GM12878 (cell line): ENCODE data around the gene RAB24. TPM values are rescaled to one million over a fixed set of nuclear protein-coding genes. Genes with fewer than 3 reads are reported as not detected.

Experiments used
- ATAC-seq: fragments of 200-7000 bp; cut with Tn5 transposase; 3 replicates; pipeline ENCODE4 v1.9.1; 2020; ENCODE audit warnings: mild to moderate bottlenecking, moderate library complexity
- BruUV-seq: library from RNA; stranded (reverse); fragments of 400-500 nt; replicated peaks from 2 replicates; lab custom pipeline; 2021; lab: Mats Ljungman, UMichigan
- CTCF ChIA-PET: fragments of 300-600 bp; sonication (Branson Sonifier 250); formaldehyde crosslinking; extraction: SDS; loops from one replicate; lab custom pipeline; 2021; ENCODE audit warnings: inconsistent platforms; lab: Yijun Ruan, JAX
- POLR2A ChIA-PET: fragments of 350-600 bp; formaldehyde crosslinking; extraction: SDS; loops from one replicate; lab custom pipeline; 2021; ENCODE audit warnings: inconsistent platforms; lab: Charles Lee
- RAD21 ChIA-PET: fragments of 300-600 bp; sonication (Branson Sonifier 250); formaldehyde crosslinking; loops from one replicate; lab custom pipeline; 2023; ENCODE audit warnings: antibody characterized with exemption; ENCODE audit not compliant: unreplicated experiment; lab: Charles Lee
- SMC1A ChIA-PET: fragments of 300-600 bp; sonication (Branson Sonifier 250); formaldehyde crosslinking; loops from one replicate; lab custom pipeline; 2023; ENCODE audit not compliant: unreplicated experiment, uncharacterized antibody; lab: Charles Lee
- DNase-seq: peaks from one replicate; pipeline ENCODE4 v3.0.0-alpha.2; 2011; ENCODE audit warnings: low read depth, low spot score
- FAIRE-seq: peaks from 3 replicates; lab custom pipeline; 2011; peaks lifted over from hg19 to GRCh38; lab: Jason Lieb, UNC
- H2AFZ ChIP-seq: 2 replicates; pipeline ENCODE4 v1.6.0; 2011; ENCODE audit warnings: low read depth, low read length, control low read depth; ENCODE audit not compliant: control insufficient read depth
- H3K27ac ChIP-seq: 2 replicates; pipeline ENCODE4 v1.5.1; 2011; ENCODE audit warnings: control low read depth; ENCODE audit not compliant: control insufficient read depth, insufficient read depth
- H3K27me3 ChIP-seq, 2 experiments: replicated peaks in 1 of 2; 2 replicates each; pipeline versions ENCODE4 v1.6.0 to v1.6.1; 2011; ENCODE audit warnings: low read length in 1 of 2; ENCODE audit not compliant: control insufficient read depth in 2 of 2, insufficient read depth in 2 of 2
- H3K36me3 ChIP-seq, 2 experiments: 2 replicates each; pipeline ENCODE4 v1.5.1; 2011; ENCODE audit warnings: low read length in 1 of 2; ENCODE audit not compliant: control insufficient read depth in 2 of 2, insufficient read depth in 2 of 2
- H3K4me1 ChIP-seq: 2 replicates; pipeline ENCODE4 v1.6.1; 2011; ENCODE audit warnings: mild to moderate bottlenecking, low read length, moderate library complexity, mixed read lengths; ENCODE audit not compliant: control insufficient read depth, insufficient read depth
- H3K4me2 ChIP-seq: 2 replicates; pipeline ENCODE4 v1.6.0; 2011; ENCODE audit warnings: control low read depth; ENCODE audit not compliant: control insufficient read depth, insufficient read depth
- H3K4me3 ChIP-seq: fragments of 200-600 bp; sonication (generic); 2 replicates; pipeline ENCODE4 v1.5.1; 2016
- H3K79me2 ChIP-seq: 2 replicates; pipeline ENCODE4 v1.6.0; 2011; ENCODE audit warnings: low read length; ENCODE audit not compliant: control insufficient read depth, insufficient read depth
- H3K9ac ChIP-seq: 2 replicates; pipeline ENCODE4 v1.8.0; 2011; ENCODE audit warnings: low read length, control low read depth, mixed read lengths; ENCODE audit not compliant: control insufficient read depth, insufficient read depth
- H3K9me3 ChIP-seq: replicated peaks from 3 replicates; pipeline ENCODE4 v1.5.1; 2011; ENCODE audit warnings: mild to moderate bottlenecking, low read length; ENCODE audit not compliant: control insufficient read depth, insufficient read depth
- H4K20me1 ChIP-seq: 2 replicates; pipeline ENCODE4 v1.6.0; 2011; ENCODE audit not compliant: control insufficient read depth, insufficient read depth
- BACH1 ChIP-seq: fragments of 450-650 bp; IDR thresholded peaks from 2 replicates; pipeline ENCODE4 v1.6.1; 2017; ENCODE audit warnings: mild to moderate bottlenecking, borderline replicate concordance
- CBFB ChIP-seq: IDR thresholded peaks from 2 replicates; pipeline ENCODE4 v1.6.1; 2016; ENCODE audit warnings: antibody characterized with exemption, low read depth
- EGR1 ChIP-seq, 2 experiments: IDR thresholded peaks; 1 replicate in 1 of 2; 2 replicates in 1 of 2; pipeline ENCODE4 v1.6.1; 2011 to 2012; ENCODE audit warnings: low read depth in 2 of 2, low read length in 2 of 2, borderline replicate concordance in 1 of 2, mild to moderate bottlenecking in 1 of 2, moderate library complexity in 1 of 2
- ESRRA ChIP-seq: IDR thresholded peaks from 2 replicates; pipeline ENCODE4 v1.6.1; 2012; ENCODE audit warnings: mild to moderate bottlenecking, low read length, improper control_type of control experiment
- EZH2 ChIP-seq: IDR thresholded peaks from 2 replicates; pipeline ENCODE4 v1.6.1; 2012; ENCODE audit warnings: low read depth, mild to moderate bottlenecking, control low read depth, inconsistent platforms, low read length, borderline replicate concordance; ENCODE audit not compliant: control insufficient read depth
- IKZF1 ChIP-seq: fragments of 450-650 bp; conservative IDR thresholded peaks from 2 replicates; pipeline ENCODE4 v1.6.1; 2017; ENCODE audit warnings: antibody characterized with exemption, mild to moderate bottlenecking
- IKZF2 ChIP-seq, 2 experiments: fragments of 450-650 bp; IDR thresholded peaks; 2 replicates each; pipeline ENCODE4 v1.6.1; 2017; ENCODE audit warnings: mild to moderate bottlenecking in 2 of 2, moderate library complexity in 2 of 2
- KAT2A ChIP-seq: conservative IDR thresholded peaks from 2 replicates; pipeline ENCODE4 v1.6.1; 2011; ENCODE audit warnings: low read depth, low read length; ENCODE audit not compliant: control insufficient read depth
- MEF2B ChIP-seq: fragments of 450-650 bp; IDR thresholded peaks from 2 replicates; pipeline ENCODE4 v1.6.1; 2018; ENCODE audit warnings: mild to moderate bottlenecking, moderate library complexity; ENCODE audit not compliant: partially characterized antibody, poor library complexity, severe bottlenecking
- PAX5 ChIP-seq: IDR thresholded peaks from 2 replicates; pipeline ENCODE4 v1.6.1; 2011; ENCODE audit warnings: low read depth, low read length, borderline replicate concordance
- POLR2A ChIP-seq: IDR thresholded peaks from 2 replicates; pipeline ENCODE4 v1.6.1; 2011; ENCODE audit warnings: low read depth, mild to moderate bottlenecking, low read length
- RUNX3 ChIP-seq: IDR thresholded peaks from 2 replicates; pipeline ENCODE4 v1.6.1; 2012; ENCODE audit warnings: low read length, inconsistent platforms
- SMAD1 ChIP-seq: fragments of 450-650 bp; IDR thresholded peaks from 2 replicates; pipeline ENCODE4 v1.6.1; 2018; ENCODE audit warnings: mild to moderate bottlenecking, low read depth; ENCODE audit not compliant: partially characterized antibody
- SPI1 ChIP-seq: IDR thresholded peaks from 2 replicates; pipeline ENCODE4 v1.6.1; 2011; ENCODE audit warnings: low read depth, mild to moderate bottlenecking, low read length, moderate library complexity, borderline replicate concordance; ENCODE audit not compliant: insufficient read depth
- TARDBP ChIP-seq: IDR thresholded peaks from 2 replicates; pipeline ENCODE4 v1.6.1; 2016; ENCODE audit warnings: borderline replicate concordance
- TCF12 ChIP-seq: IDR thresholded peaks from 2 replicates; pipeline ENCODE4 v1.6.1; 2011; ENCODE audit warnings: low read depth, mild to moderate bottlenecking, low read length
- WGBS: methylation state at CpG from one replicate; pipeline ENCODE4 v1.1.6; 2016; ENCODE audit warnings: low lambda C conversion rate; ENCODE audit not compliant: insufficient replicate concordance, insufficient coverage; ENCODE audit errors: missing lambda C conversion rate; 5-methylcytosine and 5-hydroxymethylcytosine counted together
- in situ Hi-C: fragments of 300-500 bp; cut with MboI; formaldehyde crosslinking; loops from 9 replicates; pipeline ENCODE4 v1.14.3; 2018; ENCODE audit warnings: mixed read lengths
- intact Hi-C: fragments of 100-400 bp; cut with micrococcal nuclease; formaldehyde crosslinking; loops from one replicate; pipeline ENCODE4 v1.14.2; 2022; ENCODE audit not compliant: unreplicated experiment
- polyA plus RNA-seq, 11 experiments: library from polyadenylated mRNA; depleted of rRNA in 4 of 11; unstranded in 6 of 11; stranded (reverse) in 5 of 11; fragments of >200 nt; fragmentation: Nextera tagmentation in 4 of 11; fragmentation: Illumina TruSeq in 1 of 11; extraction: Ambion mirVana in 4 of 11; extraction: Trizol in 1 of 11; gene quantifications; 1 replicate in 1 of 11; 2 replicates in 10 of 11; pipeline versions ENCODE4 v1.2.1 to v1.2.3, GENCODE V29; 2011 to 2016; ENCODE audit warnings: inconsistent platforms in 2 of 11, missing spikeins in 2 of 11, low read depth in 1 of 11
- total RNA-seq, 4 experiments: library from RNA; depleted of rRNA in 3 of 4; stranded (reverse); fragments of >200 nt in 3 of 4; fragmentation: Illumina TruSeq in 1 of 4; extraction: Trizol in 1 of 4; gene quantifications; 2 replicates each; pipeline versions ENCODE4 v1.2.1 to v1.2.3, GENCODE V29; 2013 to 2021
- TF ChIP-seq, protein P1 (sequence below): fragments of 450-650 bp; IDR thresholded peaks from 2 replicates; pipeline ENCODE4 v1.6.1; 2017; ENCODE audit warnings: mild to moderate bottlenecking, moderate library complexity
- TF ChIP-seq, protein P2 (sequence below): fragments of 450-650 bp; IDR thresholded peaks from 2 replicates; pipeline ENCODE4 v1.6.1; 2017; ENCODE audit warnings: mild to moderate bottlenecking

Gene RAB24
- total and polyA plus RNA-seq, 10 of the 15 experiments (the other 5 are each of a cell fraction or from before 2014, with no cell fraction given), result 8.0 to 44.4 (median 24.4) TPM

DNA sequence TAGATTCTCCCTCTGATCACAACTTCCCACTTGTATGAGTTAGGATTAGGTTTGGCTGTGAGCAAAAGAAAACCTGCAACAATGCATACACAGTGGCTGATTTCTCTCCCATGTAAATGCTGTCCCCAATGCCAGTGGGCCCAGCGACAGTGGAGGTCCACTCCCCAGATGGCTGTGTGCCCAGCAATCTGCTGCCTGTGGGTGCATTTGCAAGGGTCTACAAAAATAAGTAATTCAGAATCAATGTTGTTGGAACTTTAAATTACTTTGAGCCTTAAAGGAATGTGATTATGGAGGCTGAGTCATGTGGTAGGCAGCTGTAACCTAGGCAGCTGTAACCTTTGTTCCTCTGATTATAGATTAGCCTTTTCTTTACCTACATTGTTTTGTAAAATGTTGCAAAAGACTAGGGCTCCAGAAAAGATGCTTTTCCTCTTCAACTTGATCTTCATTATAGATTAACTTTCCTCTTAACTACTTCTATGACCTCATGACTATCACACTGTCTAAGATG lies 22.4 kb upstream of the RAB24 start (continued):
- TF ChIP-seq EGR1 (IDR thresholded peaks at IDR 0.05; ENCODE audit: borderline replicate concordance in 1 of 2, low read depth in 2 of 2, low read length in 2 of 2) (no peak), TARDBP (no peak), EZH2 (no peak), ESRRA (no peak), CBFB (no peak), POLR2A (no peak)
- TF ChIP-seq, protein P1, sequence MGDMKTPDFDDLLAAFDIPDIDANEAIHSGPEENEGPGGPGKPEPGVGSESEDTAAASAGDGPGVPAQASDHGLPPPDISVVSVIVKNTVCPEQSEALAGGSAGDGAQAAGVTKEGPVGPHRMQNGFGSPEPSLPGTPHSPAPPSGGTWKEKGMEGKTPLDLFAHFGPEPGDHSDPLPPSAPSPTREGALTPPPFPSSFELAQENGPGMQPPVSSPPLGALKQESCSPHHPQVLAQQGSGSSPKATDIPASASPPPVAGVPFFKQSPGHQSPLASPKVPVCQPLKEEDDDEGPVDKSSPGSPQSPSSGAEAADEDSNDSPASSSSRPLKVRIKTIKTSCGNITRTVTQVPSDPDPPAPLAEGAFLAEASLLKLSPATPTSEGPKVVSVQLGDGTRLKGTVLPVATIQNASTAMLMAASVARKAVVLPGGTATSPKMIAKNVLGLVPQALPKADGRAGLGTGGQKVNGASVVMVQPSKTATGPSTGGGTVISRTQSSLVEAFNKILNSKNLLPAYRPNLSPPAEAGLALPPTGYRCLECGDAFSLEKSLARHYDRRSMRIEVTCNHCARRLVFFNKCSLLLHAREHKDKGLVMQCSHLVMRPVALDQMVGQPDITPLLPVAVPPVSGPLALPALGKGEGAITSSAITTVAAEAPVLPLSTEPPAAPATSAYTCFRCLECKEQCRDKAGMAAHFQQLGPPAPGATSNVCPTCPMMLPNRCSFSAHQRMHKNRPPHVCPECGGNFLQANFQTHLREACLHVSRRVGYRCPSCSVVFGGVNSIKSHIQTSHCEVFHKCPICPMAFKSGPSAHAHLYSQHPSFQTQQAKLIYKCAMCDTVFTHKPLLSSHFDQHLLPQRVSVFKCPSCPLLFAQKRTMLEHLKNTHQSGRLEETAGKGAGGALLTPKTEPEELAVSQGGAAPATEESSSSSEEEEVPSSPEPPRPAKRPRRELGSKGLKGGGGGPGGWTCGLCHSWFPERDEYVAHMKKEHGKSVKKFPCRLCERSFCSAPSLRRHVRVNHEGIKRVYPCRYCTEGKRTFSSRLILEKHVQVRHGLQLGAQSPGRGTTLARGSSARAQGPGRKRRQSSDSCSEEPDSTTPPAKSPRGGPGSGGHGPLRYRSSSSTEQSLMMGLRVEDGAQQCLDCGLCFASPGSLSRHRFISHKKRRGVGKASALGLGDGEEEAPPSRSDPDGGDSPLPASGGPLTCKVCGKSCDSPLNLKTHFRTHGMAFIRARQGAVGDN, result no peak

DNA sequence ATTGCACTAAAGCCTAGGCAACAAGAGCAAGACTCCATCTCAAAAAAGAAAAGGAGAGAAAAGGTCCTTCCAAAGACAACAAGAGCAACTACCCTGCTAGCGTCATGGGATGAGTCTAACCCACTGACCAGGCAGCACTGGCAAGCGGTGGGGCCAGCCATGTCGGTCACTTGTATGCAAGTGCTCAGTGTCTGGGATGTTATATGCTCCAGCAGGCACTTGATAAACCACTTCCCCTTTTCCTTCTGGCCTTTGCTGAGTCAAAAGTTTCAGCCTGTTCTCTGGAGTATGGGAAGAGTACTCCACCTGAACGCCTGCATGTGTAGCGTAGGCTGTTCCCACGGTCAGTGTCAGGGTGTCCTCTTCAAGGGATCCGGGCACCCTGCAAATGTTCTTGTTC lies 17.4 kb upstream of the RAB24 start:
- H3K79me2 ChIP-seq, result no peaks in the 10 kb centered on the region
- H3K9me3 ChIP-seq, result peaks cover 7% of the 10 kb centered on the region
- ChIA-PET SMC1A (interaction anchor here (1.1 to 3.7 kb wide), 3 partner anchors 49 to 81 kb away, joined by 3 to 23 read pairs (median 6); partner anchors contain the start of gene PFN3), POLR2A (interaction anchor here (0.7 to 0.9 kb wide), 4 partner anchors 13 to 112 kb away, joined by 3 to 7 read pairs (median 6); no protein-coding TSS in a partner anchor), RAD21 (interaction anchor here (3.9 to 4.8 kb wide), 2 partner anchors 69 to 82 kb away, joined by 26 to 35 read pairs; no protein-coding TSS in a partner anchor), CTCF (interaction anchor here (0.8 to 5.8 kb wide), 7 partner anchors 12 to 207 kb away, joined by 3 to 88 read pairs (median 6); no protein-coding TSS in a partner anchor)
- H3K27me3 ChIP-seq, result no peaks in the 10 kb centered on the region
- intact Hi-C loops (no loop called here), in situ Hi-C loops (no loop called here)
- H3K36me3 ChIP-seq, result peaks cover 0 to 7% of the 10 kb centered on the region in 2 experiments; a peak in 1 of 4 replicates
- no peak overlapping the region for H3K4me3 ChIP-seq
- no peak overlapping the region for H3K9ac ChIP-seq
- 56% methylated on average over 7 of the region's 7 CpGs for WGBS
- H3K27ac ChIP-seq, result no peak overlapping the region
- H3K4me2 ChIP-seq, result no peak overlapping the region
- DNase-seq (no peak), FAIRE-seq (peak; percentile 44), ATAC-seq (peak; percentile 55)
- no peaks in the 10 kb centered on the region for H4K20me1 ChIP-seq
- BruUV-seq, result no TSS peak
- peaks cover 10% of the 10 kb centered on the region for H3K4me1 ChIP-seq
- H2AFZ ChIP-seq, result no peak overlapping the region
- TF ChIP-seq IKZF2 (IDR thresholded peaks at IDR 0.05), result peak; percentile 57 to 65; a peak in 3 of 4 replicates
- 0 out of 2 replicates have a peak, but pooled peaks have one; percentile 55 for TF ChIP-seq PAX5
- TF ChIP-seq RUNX3, result peak; percentile 58
- peak; percentile 97 for TF ChIP-seq SPI1
- TF ChIP-seq BACH1, result no peak
- TF ChIP-seq, protein P2, sequence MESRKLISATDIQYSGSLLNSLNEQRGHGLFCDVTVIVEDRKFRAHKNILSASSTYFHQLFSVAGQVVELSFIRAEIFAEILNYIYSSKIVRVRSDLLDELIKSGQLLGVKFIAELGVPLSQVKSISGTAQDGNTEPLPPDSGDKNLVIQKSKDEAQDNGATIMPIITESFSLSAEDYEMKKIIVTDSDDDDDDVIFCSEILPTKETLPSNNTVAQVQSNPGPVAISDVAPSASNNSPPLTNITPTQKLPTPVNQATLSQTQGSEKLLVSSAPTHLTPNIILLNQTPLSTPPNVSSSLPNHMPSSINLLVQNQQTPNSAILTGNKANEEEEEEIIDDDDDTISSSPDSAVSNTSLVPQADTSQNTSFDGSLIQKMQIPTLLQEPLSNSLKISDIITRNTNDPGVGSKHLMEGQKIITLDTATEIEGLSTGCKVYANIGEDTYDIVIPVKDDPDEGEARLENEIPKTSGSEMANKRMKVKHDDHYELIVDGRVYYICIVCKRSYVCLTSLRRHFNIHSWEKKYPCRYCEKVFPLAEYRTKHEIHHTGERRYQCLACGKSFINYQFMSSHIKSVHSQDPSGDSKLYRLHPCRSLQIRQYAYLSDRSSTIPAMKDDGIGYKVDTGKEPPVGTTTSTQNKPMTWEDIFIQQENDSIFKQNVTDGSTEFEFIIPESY, result no peak
- TF ChIP-seq KAT2A, result no peak
- TF ChIP-seq TCF12, result 0 out of 2 replicates have a peak, but pooled peaks have one; percentile 26
- peak; percentile 12 for TF ChIP-seq MEF2B
- no peak for TF ChIP-seq SMAD1
- peak; percentile 67 for TF ChIP-seq IKZF1
